ENCODE data around the gene FPR3.

The FPR3 gene

DNA sequence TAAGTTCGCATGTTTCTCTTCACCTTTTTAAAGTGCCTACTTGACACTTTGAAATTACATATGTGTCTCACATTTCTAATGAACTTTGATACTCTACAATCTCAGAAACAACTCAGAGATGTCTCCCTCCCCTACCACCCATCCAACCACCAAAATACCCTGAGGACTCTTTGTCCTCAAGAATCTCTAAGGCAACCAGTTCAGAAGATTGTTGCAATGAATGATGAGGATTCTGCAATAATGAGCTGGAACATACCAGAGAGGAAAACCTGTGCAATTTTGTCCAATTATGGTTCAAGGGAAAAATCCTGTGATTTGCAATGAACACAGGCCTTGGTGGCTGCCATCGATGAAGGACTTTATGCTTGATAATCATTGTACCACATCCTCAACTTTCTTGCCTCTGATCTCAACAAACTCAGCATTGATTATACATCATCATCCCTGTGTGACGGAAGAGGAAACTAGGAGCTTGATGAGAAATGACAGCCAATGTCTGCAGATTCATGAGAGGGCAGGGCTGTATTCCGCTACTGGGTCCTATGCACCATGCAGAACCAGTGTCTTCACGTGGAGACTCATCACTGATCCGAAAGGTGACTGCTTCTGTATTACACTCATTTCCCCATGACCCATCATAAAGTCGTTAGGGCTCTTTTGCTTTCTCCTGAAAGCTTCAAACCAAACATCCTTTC, 44.4 kb upstream of the FPR3 start:
- H3K9me3 ChIP-seq (ENCODE audit: control insufficient read depth, insufficient read depth, low read depth, low read length) = no peaks in the 10 kb centered on the region; the same call in 1 of the 2 replicates
- CTCF ChIA-PET = interaction anchor here (1.2 kb wide), 1 partner anchor 27 kb away, joined by 4 read pairs; no protein-coding TSS in a partner anchor
- no peaks in the 10 kb centered on the region for H3K36me3 ChIP-seq (ENCODE audit: control insufficient read depth in 2 of 2, insufficient read depth in 1 of 2, low read length in 2 of 2)
- TF ChIP-seq ZSCAN23 (tag by site-specific recombination; IDR thresholded peaks at IDR 0.05) = no peak
- no peak for TF ChIP-seq ZNF221 (tag by site-specific recombination; IDR thresholded peaks at IDR 0.05; ENCODE audit: borderline replicate concordance)
- TF ChIP-seq ZBTB48 (tag by site-specific recombination; IDR thresholded peaks at IDR 0.05) = no peak
- no peak for TF ChIP-seq HOXD13 (CRISPR knock-in tag; IDR thresholded peaks at IDR 0.05; ENCODE audit: borderline replicate concordance)
- no peak for TF ChIP-seq ZNF341 (tag by site-specific recombination; IDR thresholded peaks at IDR 0.05; ENCODE audit: low read depth)
- no peak for TF ChIP-seq PRDM1 (tag by site-specific recombination; IDR thresholded peaks at IDR 0.05)
- TF ChIP-seq ZNF366 (tag by site-specific recombination; conservative IDR thresholded peaks at IDR 0.05) = no peak
- no peak for TF ChIP-seq ZNF510 (tag by site-specific recombination; IDR thresholded peaks at IDR 0.05; ENCODE audit: insufficient replicate concordance)
- TF ChIP-seq ZNF530 (tag by site-specific recombination; IDR thresholded peaks at IDR 0.05; ENCODE audit: low read depth) = no peak
- no peak for TF ChIP-seq ZNF140 (tag by site-specific recombination; IDR thresholded peaks at IDR 0.05)
- no peak for TF ChIP-seq ZNF146 (tag by site-specific recombination; IDR thresholded peaks at IDR 0.05)
- no peak for TF ChIP-seq ZIC2 (tag by site-specific recombination; IDR thresholded peaks at IDR 0.05)
- TF ChIP-seq, protein P1, sequence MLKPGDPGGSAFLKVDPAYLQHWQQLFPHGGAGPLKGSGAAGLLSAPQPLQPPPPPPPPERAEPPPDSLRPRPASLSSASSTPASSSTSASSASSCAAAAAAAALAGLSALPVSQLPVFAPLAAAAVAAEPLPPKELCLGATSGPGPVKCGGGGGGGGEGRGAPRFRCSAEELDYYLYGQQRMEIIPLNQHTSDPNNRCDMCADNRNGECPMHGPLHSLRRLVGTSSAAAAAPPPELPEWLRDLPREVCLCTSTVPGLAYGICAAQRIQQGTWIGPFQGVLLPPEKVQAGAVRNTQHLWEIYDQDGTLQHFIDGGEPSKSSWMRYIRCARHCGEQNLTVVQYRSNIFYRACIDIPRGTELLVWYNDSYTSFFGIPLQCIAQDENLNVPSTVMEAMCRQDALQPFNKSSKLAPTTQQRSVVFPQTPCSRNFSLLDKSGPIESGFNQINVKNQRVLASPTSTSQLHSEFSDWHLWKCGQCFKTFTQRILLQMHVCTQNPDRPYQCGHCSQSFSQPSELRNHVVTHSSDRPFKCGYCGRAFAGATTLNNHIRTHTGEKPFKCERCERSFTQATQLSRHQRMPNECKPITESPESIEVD (tag by site-specific recombination; IDR thresholded peaks at IDR 0.05) = no peak
- no peak for TF ChIP-seq ZNF16 (tag by site-specific recombination; IDR thresholded peaks at IDR 0.05; ENCODE audit: low read depth)
- no peak for TF ChIP-seq KLF1 (tag by site-specific recombination; IDR thresholded peaks at IDR 0.05)
- no peak overlapping the region for H3K27ac ChIP-seq (ENCODE audit: extremely low read depth, low read depth, low read length)
- POLR2A ChIA-PET = no interaction called here
- no peaks in the 10 kb centered on the region for H3K4me1 ChIP-seq (ENCODE audit: control insufficient read depth, insufficient read depth, low read length)
- no peak overlapping the region for H3K4me3 ChIP-seq (ENCODE audit: low read depth, low read length)

DNA sequence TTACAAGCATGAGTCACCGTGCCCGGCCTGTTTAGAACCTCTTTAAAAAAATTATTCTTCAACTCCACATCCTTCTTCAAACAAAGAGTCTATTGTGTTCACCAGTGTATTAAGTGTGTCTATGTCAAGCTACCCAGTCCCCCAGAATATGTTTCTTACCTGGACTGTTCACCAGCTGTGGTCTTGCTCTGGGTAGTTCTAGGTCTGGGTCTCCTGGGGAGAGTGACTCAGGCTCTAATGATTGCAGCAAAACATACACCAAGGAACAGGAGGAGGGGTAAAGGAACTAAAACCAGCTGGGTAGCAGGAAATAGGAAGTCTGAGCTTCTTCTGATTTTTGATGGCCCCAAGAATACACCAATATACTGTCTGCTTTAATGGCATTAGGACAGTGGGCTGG, 43.3 kb upstream of the FPR3 start, which contains the start of gene FPR1:
Gene FPR1 (minus strand): TSS at position 224 of the 400 bp plus-strand sequence. CDS start 4,884 bp downstream, outside the sequence.
- Histone ChIP-seq H3K4me3 (ENCODE audit: low read depth, low read length) (no peak within 1 kb of the TSS), H3K36me3 (ENCODE audit: control insufficient read depth in 2 of 2, insufficient read depth in 1 of 2, low read length in 2 of 2) (no peaks in the 10 kb centered on the region), H3K9me3 (ENCODE audit: control insufficient read depth, insufficient read depth, low read depth, low read length) (no peaks in the 10 kb centered on the region), H3K27ac (ENCODE audit: extremely low read depth, low read depth, low read length) (no peak within 1 kb of the TSS), H3K4me1 (ENCODE audit: control insufficient read depth, insufficient read depth, low read length) (no peaks in the 10 kb centered on the region)
- ChIA-PET POLR2A (no interaction called here), CTCF (no interaction called here)
- TF ChIP-seq ZNF174 (tag by site-specific recombination; IDR thresholded peaks at IDR 0.05) = no peak
- TF ChIP-seq ZXDB (tag by site-specific recombination; IDR thresholded peaks at IDR 0.05) = no peak
- no peak for TF ChIP-seq KLF9 (tag by site-specific recombination; IDR thresholded peaks at IDR 0.05; ENCODE audit: low read depth)
- TF ChIP-seq ZEB2 (tag by site-specific recombination; IDR thresholded peaks at IDR 0.05) = no peak
- no peak for TF ChIP-seq ZNF426 (tag by site-specific recombination; IDR thresholded peaks at IDR 0.05)
- no peak for TF ChIP-seq ZNF202 (tag by site-specific recombination; IDR thresholded peaks at IDR 0.05; ENCODE audit: borderline replicate concordance)
- TF ChIP-seq, protein P2, sequence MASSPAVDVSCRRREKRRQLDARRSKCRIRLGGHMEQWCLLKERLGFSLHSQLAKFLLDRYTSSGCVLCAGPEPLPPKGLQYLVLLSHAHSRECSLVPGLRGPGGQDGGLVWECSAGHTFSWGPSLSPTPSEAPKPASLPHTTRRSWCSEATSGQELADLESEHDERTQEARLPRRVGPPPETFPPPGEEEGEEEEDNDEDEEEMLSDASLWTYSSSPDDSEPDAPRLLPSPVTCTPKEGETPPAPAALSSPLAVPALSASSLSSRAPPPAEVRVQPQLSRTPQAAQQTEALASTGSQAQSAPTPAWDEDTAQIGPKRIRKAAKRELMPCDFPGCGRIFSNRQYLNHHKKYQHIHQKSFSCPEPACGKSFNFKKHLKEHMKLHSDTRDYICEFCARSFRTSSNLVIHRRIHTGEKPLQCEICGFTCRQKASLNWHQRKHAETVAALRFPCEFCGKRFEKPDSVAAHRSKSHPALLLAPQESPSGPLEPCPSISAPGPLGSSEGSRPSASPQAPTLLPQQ (tag by site-specific recombination; IDR thresholded peaks at IDR 0.05) = no peak
- TF ChIP-seq ZNF677 (tag by site-specific recombination; IDR thresholded peaks at IDR 0.05) = no peak
- TF ChIP-seq ZNF624 (tag by site-specific recombination; IDR thresholded peaks at IDR 0.05) = no peak
- TF ChIP-seq, protein P3, sequence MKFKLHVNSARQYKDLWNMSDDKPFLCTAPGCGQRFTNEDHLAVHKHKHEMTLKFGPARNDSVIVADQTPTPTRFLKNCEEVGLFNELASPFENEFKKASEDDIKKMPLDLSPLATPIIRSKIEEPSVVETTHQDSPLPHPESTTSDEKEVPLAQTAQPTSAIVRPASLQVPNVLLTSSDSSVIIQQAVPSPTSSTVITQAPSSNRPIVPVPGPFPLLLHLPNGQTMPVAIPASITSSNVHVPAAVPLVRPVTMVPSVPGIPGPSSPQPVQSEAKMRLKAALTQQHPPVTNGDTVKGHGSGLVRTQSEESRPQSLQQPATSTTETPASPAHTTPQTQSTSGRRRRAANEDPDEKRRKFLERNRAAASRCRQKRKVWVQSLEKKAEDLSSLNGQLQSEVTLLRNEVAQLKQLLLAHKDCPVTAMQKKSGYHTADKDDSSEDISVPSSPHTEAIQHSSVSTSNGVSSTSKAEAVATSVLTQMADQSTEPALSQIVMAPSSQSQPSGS (tag by site-specific recombination; IDR thresholded peaks at IDR 0.05; ENCODE audit: low read depth) = no peak
